ENCODE results near the gene GGT5. TPM values are rescaled to one million over a fixed set of nuclear protein-coding genes. Genes with fewer than 3 reads are reported as not detected.

Gene GGT5
- total and polyA plus RNA-seq, 2 experiments from 2014 or later: 9.8 to 47.4 TPM

- Histone ChIP-seq H3K36me3 (replicated peaks; ENCODE audit: insufficient read depth, low read depth) (no peaks in the 10 kb centered on the region), H3K4me2 (peak within 1 kb of the TSS; percentile 49), H4K20me1 (ENCODE audit: insufficient read depth, poor library complexity, severe bottlenecking) (no peaks in the 10 kb centered on the region), H3K27ac (no peak within 1 kb of the TSS), H3K9me3 (ENCODE audit: low read depth) (no peaks in the 10 kb centered on the region), H3K27me3 (no peaks in the 10 kb centered on the region), H3K9me2 (replicated peaks; ENCODE audit: insufficient read depth) (no peaks in the 10 kb centered on the region), H3K4me3 (no peak within 1 kb of the TSS), H3K4me1 (ENCODE audit: insufficient read depth) (peaks cover 4% of the 10 kb centered on the region), H3K79me2 (no peaks in the 10 kb centered on the region), H2AFZ (no peak within 1 kb of the TSS)
- WGBS (ENCODE audit: low lambda C conversion rate, missing lambda C conversion rate): 46% methylated on average over 25 of the region's 35 CpGs
- peak; percentile 72 for DNase-seq (ENCODE audit: low spot score)
- no peak for TF ChIP-seq EZH2 (IDR thresholded peaks at IDR 0.05; ENCODE audit: borderline replicate concordance)
Measured at GRCh38 chr22:24181088-24181995, 63.5 kb downstream of the GGT5 start, which contains the start of gene SUSD2. TSS of gene SUSD2 (plus strand) at chr22:24181487. CDS start at chr22:24181520, 33 bp downstream.

- Histone ChIP-seq H3K4me2 (no peak overlapping the region), H3K4me1 (ENCODE audit: insufficient read depth) (peaks cover 4% of the 10 kb centered on the region), H3K9me3 (ENCODE audit: low read depth) (no peaks in the 10 kb centered on the region), H3K27me3 (no peaks in the 10 kb centered on the region), H3K27ac (no peak overlapping the region), H4K20me1 (ENCODE audit: insufficient read depth, poor library complexity, severe bottlenecking) (no peaks in the 10 kb centered on the region), H3K79me2 (no peaks in the 10 kb centered on the region), H3K9me2 (replicated peaks; ENCODE audit: insufficient read depth) (no peaks in the 10 kb centered on the region), H3K4me3 (no peak overlapping the region), H2AFZ (no peak overlapping the region), H3K36me3 (replicated peaks; ENCODE audit: insufficient read depth, low read depth) (no peaks in the 10 kb centered on the region)
- DNase-seq (ENCODE audit: low spot score): no peak
- TF ChIP-seq CTCF (IDR thresholded peaks at IDR 0.05; ENCODE audit: poor library complexity) (no peak), EZH2 (IDR thresholded peaks at IDR 0.05; ENCODE audit: borderline replicate concordance) (no peak), EZH2phosphoT487 (IDR thresholded peaks at IDR 0.05; ENCODE audit: low read depth, severe bottlenecking, unreplicated experiment) (no peak)
- WGBS (ENCODE audit: low lambda C conversion rate, missing lambda C conversion rate): 87% methylated on average over 16 of the region's 16 CpGs
Measured at GRCh38 chr22:24180316-24181087, 64.4 kb downstream of the GGT5 start.

- peaks cover 4% of the 10 kb centered on the region for H3K4me1 ChIP-seq (ENCODE audit: insufficient read depth)
- DNase-seq (ENCODE audit: low spot score): no peak
- no peak overlapping the region for H2AFZ ChIP-seq
- H3K79me2 ChIP-seq: no peaks in the 10 kb centered on the region
- H3K36me3 ChIP-seq (replicated peaks; ENCODE audit: insufficient read depth, low read depth): no peaks in the 10 kb centered on the region
- TF ChIP-seq CTCF (IDR thresholded peaks at IDR 0.05; ENCODE audit: poor library complexity) (no peak), EZH2 (IDR thresholded peaks at IDR 0.05; ENCODE audit: borderline replicate concordance) (no peak), EZH2phosphoT487 (IDR thresholded peaks at IDR 0.05; ENCODE audit: low read depth, severe bottlenecking, unreplicated experiment) (no peak)
- H4K20me1 ChIP-seq (ENCODE audit: insufficient read depth, poor library complexity, severe bottlenecking): no peaks in the 10 kb centered on the region
- WGBS (ENCODE audit: low lambda C conversion rate, missing lambda C conversion rate): 94% methylated on average over 17 of the region's 17 CpGs
- no peaks in the 10 kb centered on the region for H3K9me2 ChIP-seq (replicated peaks; ENCODE audit: insufficient read depth)
- H3K27me3 ChIP-seq: no peaks in the 10 kb centered on the region
- no peak overlapping the region for H3K27ac ChIP-seq
- H3K4me3 ChIP-seq: no peak overlapping the region
- H3K4me2 ChIP-seq: no peak overlapping the region
- no peaks in the 10 kb centered on the region for H3K9me3 ChIP-seq (ENCODE audit: low read depth)
Measured at GRCh38 chr22:24179478-24180210, 65.2 kb downstream of the GGT5 start.

All from hepatocyte (in vitro differentiated cells).